Kidney tubule cell (primary cell): Measurements from ENCODE around the gene PIP5K1C.
A peak's percentile ranks its signal among the peaks of the same experiment; 100 is the strongest.
"Not testable (repeated sequence)": the region's sequence is repeated elsewhere in the genome, so short reads cannot be mapped to it uniquely, and the experiment has no call there.

Source experiments
- DNase-seq: peaks from one replicate; pipeline ENCODE4 v3.0.0-alpha.2; 2018; ENCODE audit warnings: low spot score

PIP5K1C gene

GRCh38 chr19:3644351-3645066 lies 55.8 kb downstream of the PIP5K1C start:
- no peak for DNase-seq

DNA sequence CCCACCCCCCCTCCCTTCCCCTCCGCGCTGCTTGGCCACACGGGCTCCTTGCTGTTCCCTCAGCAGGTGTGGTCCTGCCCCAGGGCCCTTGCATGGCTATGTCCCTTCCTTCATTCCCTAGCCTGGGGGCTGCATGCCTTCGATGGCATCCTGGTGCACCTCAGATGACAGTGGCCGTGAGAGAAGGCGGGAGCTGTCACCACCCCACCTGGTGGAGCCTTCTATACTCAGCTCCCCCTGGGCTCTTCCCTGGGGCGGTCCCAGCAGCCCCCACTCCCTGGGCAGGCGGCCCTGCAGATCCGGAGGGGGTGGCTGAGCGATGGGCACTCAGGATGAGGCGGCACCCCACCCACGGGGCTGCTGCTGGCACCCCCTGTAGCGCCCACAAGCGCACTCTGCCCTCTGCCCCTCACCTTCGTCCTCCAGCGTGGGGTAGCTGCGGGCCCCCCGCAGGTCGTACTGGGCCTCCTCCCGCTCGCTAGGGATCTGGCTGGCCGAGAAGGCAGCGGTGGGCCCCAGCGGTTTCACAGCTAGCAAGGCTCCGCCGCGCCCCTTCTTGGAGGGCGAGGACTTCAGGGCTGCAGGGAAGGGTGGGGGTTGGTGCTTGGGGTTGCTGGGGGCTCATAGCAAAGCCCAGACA lies 56.5 kb downstream of the PIP5K1C start:
- no peak for DNase-seq

- no peak for DNase-seq
Measured at GRCh38 chr19:3642987-3643673, 57.1 kb downstream of the PIP5K1C start.

- no peak for DNase-seq
Measured at GRCh38 chr19:3642296-3642695, 58.0 kb downstream of the PIP5K1C start.

GRCh38 chr19:3641515-3642269 lies 58.6 kb downstream of the PIP5K1C start:
- no peak for DNase-seq

- DNase-seq: no peak
Measured at GRCh38 chr19:3639479-3639878, 60.8 kb downstream of the PIP5K1C start.

DNA sequence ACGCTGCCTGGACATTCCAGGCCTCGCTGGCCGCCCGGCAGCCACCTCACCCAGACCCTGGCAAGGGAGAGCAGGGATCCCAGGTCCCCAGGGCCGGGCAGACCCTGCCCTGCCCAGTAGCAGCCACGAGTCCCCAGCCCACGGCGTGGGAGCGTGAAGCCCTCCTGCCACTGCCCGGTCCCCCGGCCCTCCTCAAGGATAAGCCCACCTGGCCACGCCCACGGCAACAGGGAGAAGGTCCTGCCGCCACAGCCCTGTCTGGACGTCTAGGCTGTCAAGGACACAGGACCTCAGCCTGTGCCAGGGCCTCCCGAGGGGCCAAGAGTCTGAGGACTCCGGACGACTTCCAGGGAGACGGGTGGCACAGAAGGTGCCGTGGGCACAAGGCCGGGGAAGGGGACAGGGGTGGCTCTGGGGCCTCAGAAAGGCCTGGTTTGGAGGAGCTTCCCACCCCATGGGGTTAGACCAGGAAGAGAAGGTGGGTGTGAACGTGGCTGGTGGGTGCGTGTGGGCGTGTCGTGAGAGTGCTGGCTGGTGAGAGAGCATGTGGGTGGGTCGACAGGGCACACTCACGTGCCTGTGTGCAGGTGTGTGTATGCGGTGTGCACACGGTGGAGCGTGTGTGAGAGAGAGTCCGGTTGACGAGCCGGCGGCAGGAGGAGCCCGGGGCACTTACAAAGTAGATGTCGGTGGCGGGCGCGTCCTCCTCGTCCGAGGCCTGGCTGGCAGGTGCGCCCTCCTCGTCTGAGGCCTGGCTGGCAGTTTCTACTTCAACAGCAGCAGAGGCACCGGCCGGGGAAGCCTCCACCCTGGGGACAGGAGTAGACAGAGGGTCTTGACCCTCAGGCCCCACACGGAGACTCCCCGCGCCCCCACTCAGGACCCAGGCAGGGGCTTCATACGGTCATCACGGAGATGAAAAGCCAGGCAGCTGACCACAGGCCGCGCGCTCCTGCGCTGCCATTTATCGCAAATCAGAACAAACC lies 61.8 kb downstream of the PIP5K1C start:
- DNase-seq: no peak

GRCh38 chr19:3637621-3638020 lies 62.6 kb downstream of the PIP5K1C start:
- DNase-seq: no peak

DNA sequence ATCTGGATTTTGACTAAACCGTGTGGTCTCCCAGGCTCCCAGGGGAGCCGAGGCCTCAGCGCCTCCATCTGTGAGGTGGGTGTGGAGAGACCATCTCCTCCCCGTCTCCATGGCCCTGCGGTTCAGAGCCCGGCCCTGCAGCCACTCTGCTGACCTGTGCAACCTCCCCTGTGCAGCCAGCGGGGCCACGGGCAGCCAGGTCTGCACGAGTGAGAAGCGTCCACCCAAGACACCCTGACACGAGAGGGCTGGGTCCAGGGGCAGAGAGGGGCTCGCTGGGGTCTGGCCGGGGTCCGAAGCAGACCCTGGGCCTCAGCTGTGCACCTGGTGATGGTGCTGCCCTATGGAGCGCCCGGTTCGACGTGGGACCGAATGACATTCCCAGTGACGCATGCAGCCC lies 63.3 kb downstream of the PIP5K1C start:
- DNase-seq: no peak

- DNase-seq: no peak
Measured at GRCh38 chr19:3636506-3636905, 63.8 kb downstream of the PIP5K1C start.

GRCh38 chr19:3634496-3635045 lies 65.7 kb downstream of the PIP5K1C start:
- no peak for DNase-seq

- no peak for DNase-seq
Measured at GRCh38 chr19:3633559-3633988, 66.7 kb downstream of the PIP5K1C start.

GRCh38 chr19:3632739-3633558 lies 67.3 kb downstream of the PIP5K1C start:
- no peak for DNase-seq

- DNase-seq: no peak
Measured at GRCh38 chr19:3632098-3632497, 68.2 kb downstream of the PIP5K1C start.

DNA sequence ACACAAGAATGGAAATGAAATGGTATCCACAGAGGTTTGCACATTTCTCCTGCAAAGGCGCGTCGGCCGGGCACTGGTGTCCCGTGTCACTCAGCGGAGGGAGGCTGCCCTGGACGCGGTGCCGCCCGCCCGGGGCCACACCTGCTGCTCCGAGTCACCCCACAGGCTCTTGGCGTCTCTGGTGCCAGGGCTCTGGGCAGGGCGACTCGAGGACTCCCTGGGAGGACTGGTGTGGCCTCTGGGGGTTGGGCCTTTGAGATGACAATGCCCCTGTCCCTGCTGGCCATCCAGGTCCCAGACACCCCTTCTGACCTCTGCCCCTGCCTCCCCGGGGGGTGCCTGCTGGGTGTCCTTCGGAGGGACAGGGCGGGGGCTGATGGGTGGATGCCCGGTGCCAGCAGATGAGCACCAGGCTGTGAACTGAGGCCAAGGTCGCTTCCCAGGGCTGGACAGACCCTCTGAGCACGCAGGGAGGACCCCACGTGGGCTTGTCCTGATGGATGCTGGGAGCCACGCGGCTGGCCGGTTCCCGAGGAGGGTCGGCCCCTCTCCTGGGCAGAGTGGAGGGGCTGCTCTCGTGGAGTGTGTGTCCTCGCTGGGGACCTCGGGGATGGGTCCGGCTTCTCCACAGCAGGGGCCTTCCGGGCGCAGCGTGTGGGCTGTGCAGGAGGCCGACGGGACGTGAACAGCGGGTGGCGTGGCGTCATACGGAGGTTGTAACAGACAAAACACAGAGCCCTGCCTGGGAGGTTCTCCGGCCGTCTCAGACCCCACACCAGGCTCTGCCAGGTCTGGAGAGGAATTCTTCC lies 69.0 kb downstream of the PIP5K1C start:
- DNase-seq: no peak

- not testable (repeated sequence) for DNase-seq
Measured at GRCh38 chr19:3628766-3629165, 71.5 kb downstream of the PIP5K1C start.

DNA sequence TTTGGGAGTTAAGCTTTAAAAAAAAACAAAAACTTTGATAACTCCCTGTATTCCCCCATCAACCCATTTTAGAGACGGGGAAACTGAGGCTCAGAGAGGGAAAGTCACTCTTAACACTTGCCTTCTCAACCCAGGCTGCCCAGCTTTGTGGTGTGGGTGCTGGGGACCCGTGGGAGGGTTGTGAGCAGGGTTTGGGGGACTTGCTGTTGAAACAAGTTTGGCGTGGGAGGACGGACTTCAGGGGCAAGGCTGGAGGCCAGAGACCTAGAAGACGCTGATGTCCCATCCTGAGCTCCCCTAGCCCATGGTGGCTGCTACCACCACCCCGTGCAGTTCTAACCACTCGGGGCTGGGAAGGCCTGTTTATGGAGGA lies 72.9 kb downstream of the PIP5K1C start:
- DNase-seq: no peak

- peak; percentile 98 for DNase-seq
Measured at GRCh38 chr19:3626473-3627350, 73.6 kb downstream of the PIP5K1C start, which contains the start of gene CACTIN. Gene CACTIN, minus strand, starts transcription at chr19:3626790. Its CDS starts 28 bp downstream, at chr19:3626762.
